GM12891 (cell line): ENCODE measurements around the gene SOBP.

Experiments used
- POLR2A ChIP-seq: IDR thresholded peaks from 2 replicates; pipeline ENCODE4 v1.6.1; 2011; ENCODE audit warnings: low read depth, low read length, control low read depth
- POLR2AphosphoS5 ChIP-seq: IDR thresholded peaks from 2 replicates; pipeline ENCODE4 v1.6.1; 2011; ENCODE audit warnings: low read depth, low read length, control low read depth
- POU2F2 ChIP-seq: IDR thresholded peaks from 2 replicates; pipeline ENCODE4 v1.6.1; 2011; ENCODE audit warnings: low read depth, mild to moderate bottlenecking, control low read depth, low read length, moderate library complexity
- SPI1 ChIP-seq: IDR thresholded peaks from 2 replicates; pipeline ENCODE4 v1.6.1; 2011; ENCODE audit warnings: low read depth, low read length, control low read depth
- TAF1 ChIP-seq: IDR thresholded peaks from 2 replicates; pipeline ENCODE4 v1.6.1; 2011; ENCODE audit warnings: low read depth, low read length, control low read depth

DNA sequence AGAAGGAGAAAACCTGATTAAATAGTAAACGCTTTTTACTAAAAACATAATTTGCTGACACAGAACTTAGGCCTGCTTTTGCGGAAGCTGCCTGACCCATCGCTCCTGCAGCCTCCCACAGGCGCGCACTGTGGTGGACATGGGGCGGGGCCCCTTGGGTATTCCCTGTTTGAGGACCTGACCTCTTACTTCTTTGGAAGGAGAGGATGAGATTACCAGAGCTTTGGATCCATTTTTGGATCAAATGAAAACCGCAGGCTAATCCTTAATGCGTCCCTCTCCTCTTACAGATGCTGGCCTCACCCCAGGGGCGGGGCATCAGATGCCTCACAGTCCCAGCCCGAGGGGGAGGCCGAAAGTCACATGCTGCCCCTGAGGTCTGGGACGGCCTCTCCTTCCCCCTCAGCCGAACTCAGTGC is 183.2 kb downstream of the SOBP start:
- TF ChIP-seq POLR2AphosphoS5 (no peak), POLR2A (no peak), SPI1 (no peak), TAF1 (no peak), POU2F2 (no peak)
